PC-9 (cell line): ENCODE results near the gene HAAO. TPM values are rescaled to one million over a fixed set of nuclear protein-coding genes. Genes with fewer than 3 reads are reported as not detected.

Experiments used
- BruUV-seq: library from RNA; stranded (reverse); fragments of 400-500 nt; replicated peaks from 2 replicates; lab custom pipeline; 2021; lab: Mats Ljungman, UMichigan
- CTCF ChIA-PET: fragments of 300-600 bp; sonication (Branson Sonifier 250); formaldehyde crosslinking; loops from one replicate; lab custom pipeline; 2022; ENCODE audit warnings: antibody characterized with exemption; lab: Charles Lee
- POLR2A ChIA-PET: fragments of 300-600 bp; sonication (Branson Sonifier 250); formaldehyde crosslinking; loops from one replicate; lab custom pipeline; 2022; ENCODE audit warnings: antibody characterized with exemption; ENCODE audit not compliant: unreplicated experiment; lab: Charles Lee
- DNase-seq, 2 experiments: peaks; one replicate each; pipeline versions ENCODE4 v3.0.0 to v3.0.0-alpha.2; 2015 to 2022; ENCODE audit warnings: mixed read lengths in 1 of 2
- H2AFZ ChIP-seq: fragments of 200-600 bp; sonication (generic); 2 replicates; pipeline ENCODE4 v1.8.1; 2017; ENCODE audit warnings: antibody characterized with exemption
- H3F3A ChIP-seq: fragments of 200-600 bp; sonication (generic); 2 replicates; pipeline ENCODE4 v1.8.1; 2017; ENCODE audit warnings: antibody characterized with exemption, mild to moderate bottlenecking, low read depth; ENCODE audit not compliant: insufficient read depth
- H3K27ac ChIP-seq: fragments of 200-600 bp; sonication (generic); 2 replicates; pipeline ENCODE4 v1.6.1; 2016; ENCODE audit warnings: mixed run types
- H3K27me3 ChIP-seq: fragments of 200-600 bp; sonication (generic); 2 replicates; pipeline ENCODE4 v1.6.1; 2016; ENCODE audit warnings: low read depth, mixed run types; ENCODE audit not compliant: insufficient read depth
- H3K36me3 ChIP-seq: fragments of 200-600 bp; sonication (generic); 2 replicates; pipeline ENCODE4 v1.6.1; 2016; ENCODE audit warnings: low read depth, mixed run types
- H3K4me1 ChIP-seq: fragments of 200-600 bp; sonication (generic); replicated peaks from 2 replicates; pipeline ENCODE4 v1.6.1; 2016; ENCODE audit warnings: mixed run types; ENCODE audit not compliant: insufficient read depth
- H3K4me2 ChIP-seq: fragments of 200-600 bp; sonication (generic); 2 replicates; pipeline ENCODE4 v1.6.1; 2017; ENCODE audit warnings: mixed run types
- H3K4me3 ChIP-seq: fragments of 200-600 bp; sonication (generic); 2 replicates; pipeline ENCODE4 v1.6.1; 2016; ENCODE audit warnings: mixed run types
- H3K79me2 ChIP-seq: fragments of 200-600 bp; sonication (generic); 2 replicates; pipeline ENCODE4 v1.6.1; 2017; ENCODE audit warnings: low read depth, mixed run types
- H3K9me2 ChIP-seq: fragments of 200-600 bp; sonication (generic); 2 replicates; pipeline ENCODE4 v1.8.1; 2017; ENCODE audit warnings: mild to moderate bottlenecking; ENCODE audit not compliant: insufficient read depth
- H3K9me3 ChIP-seq: fragments of 200-600 bp; sonication (generic); 2 replicates; pipeline ENCODE4 v1.8.1; 2016; ENCODE audit warnings: low read depth; ENCODE audit not compliant: insufficient read depth
- H4K20me1 ChIP-seq: fragments of 200-600 bp; sonication (generic); 2 replicates; pipeline ENCODE4 v1.8.1; 2017; ENCODE audit not compliant: insufficient read depth
- CTCF ChIP-seq: fragments of 200-600 bp; sonication (generic); conservative IDR thresholded peaks from 2 replicates; pipeline ENCODE4 v1.6.1; 2017; ENCODE audit warnings: mixed run types, antibody characterized with exemption, mild to moderate bottlenecking, moderate library complexity
- EZH2 ChIP-seq: fragments of 200-600 bp; sonication (generic); IDR thresholded peaks from 2 replicates; pipeline ENCODE4 v1.8.0; 2017; ENCODE audit warnings: antibody characterized with exemption, low read depth
- intact Hi-C: fragments of 100-400 bp; cut with micrococcal nuclease; formaldehyde crosslinking; loops from one replicate; pipeline ENCODE4 v1.10.0; 2022; ENCODE audit not compliant: unreplicated experiment
- total RNA-seq: library from RNA; stranded (reverse); gene quantifications from 2 replicates; pipeline ENCODE4 v1.2.3, GENCODE V29; 2021

HAAO gene
- total RNA-seq, 1 experiment from 2014 or later, result not detected

- TF ChIP-seq EZH2, result no peak
- no peak for TF ChIP-seq CTCF
These were observed 37.0 kb downstream of the HAAO start for GRCh38 chr2:42755191-42755880.

GRCh38 chr2:42754776-42755140, 37.6 kb downstream of the HAAO start:
- no peak overlapping the region for H3K4me2 ChIP-seq
- TF ChIP-seq CTCF (no peak), EZH2 (no peak)
- H3K36me3 ChIP-seq, result no peaks in the 10 kb centered on the region
- no peaks in the 10 kb centered on the region for H3K9me3 ChIP-seq
- no peaks in the 10 kb centered on the region for H4K20me1 ChIP-seq
- H3K27me3 ChIP-seq, result no peaks in the 10 kb centered on the region
- H3K79me2 ChIP-seq, result no peaks in the 10 kb centered on the region
- H3K27ac ChIP-seq, result no peak overlapping the region
- H3K4me1 ChIP-seq, result no peaks in the 10 kb centered on the region
- no peak overlapping the region for H3K4me3 ChIP-seq
- no peak for DNase-seq
- intact Hi-C loops, result no loop called here
- H3F3A ChIP-seq, result no peaks in the 10 kb centered on the region; the same call in 1 of the 2 replicates
- POLR2A ChIA-PET, result interaction anchor here (0.6 kb wide), 1 partner anchor 597 kb away, joined by 4 read pairs; no protein-coding TSS in a partner anchor
- no TSS peak for BruUV-seq
- H2AFZ ChIP-seq, result no peak overlapping the region
- H3K9me2 ChIP-seq, result no peaks in the 10 kb centered on the region
- CTCF ChIA-PET, result interaction anchor here (0.6 to 0.8 kb wide), 2 partner anchors 110 to 898 kb away, joined by 3 to 6 read pairs; no protein-coding TSS in a partner anchor

More at GRCh38 chr2:42755191-42755880, 37.0 kb downstream of the HAAO start:
- H3K27me3 ChIP-seq, result no peaks in the 10 kb centered on the region
- ChIA-PET POLR2A (interaction anchor here (0.6 kb wide), 1 partner anchor 598 kb away, joined by 4 read pairs; no protein-coding TSS in a partner anchor), CTCF (interaction anchor here (0.6 kb wide), 1 partner anchor 110 kb away, joined by 6 read pairs; no protein-coding TSS in a partner anchor)
- H3K27ac ChIP-seq, result no peak overlapping the region
- H3K4me1 ChIP-seq, result no peaks in the 10 kb centered on the region
- no TSS peak for BruUV-seq
- no peak overlapping the region for H2AFZ ChIP-seq
- intact Hi-C loops, result no loop called here
- no peak for DNase-seq
- no peak overlapping the region for H3K4me2 ChIP-seq
- H4K20me1 ChIP-seq, result no peaks in the 10 kb centered on the region
- no peaks in the 10 kb centered on the region for H3K79me2 ChIP-seq
- H3K4me3 ChIP-seq, result no peak overlapping the region
- H3K9me2 ChIP-seq, result no peaks in the 10 kb centered on the region
- H3F3A ChIP-seq, result no peaks in the 10 kb centered on the region; the same call in 1 of the 2 replicates
- H3K36me3 ChIP-seq, result no peaks in the 10 kb centered on the region
- no peaks in the 10 kb centered on the region for H3K9me3 ChIP-seq

GRCh38 chr2:42754021-42754775, 38.2 kb downstream of the HAAO start:
- H3K9me3 ChIP-seq, result no peaks in the 10 kb centered on the region
- H3K4me2 ChIP-seq, result no peak overlapping the region
- intact Hi-C loops, result no loop called here
- no peaks in the 10 kb centered on the region for H3K36me3 ChIP-seq
- no peak for DNase-seq
- H3K9me2 ChIP-seq, result no peaks in the 10 kb centered on the region
- H2AFZ ChIP-seq, result no peak overlapping the region
- no peak overlapping the region for H3K4me3 ChIP-seq
- no peaks in the 10 kb centered on the region for H3K4me1 ChIP-seq
- no TSS peak for BruUV-seq
- TF ChIP-seq CTCF (no peak), EZH2 (no peak)
- no peak overlapping the region for H3K27ac ChIP-seq
- no peaks in the 10 kb centered on the region; the same call in 1 of the 2 replicates for H3F3A ChIP-seq
- H3K27me3 ChIP-seq, result no peaks in the 10 kb centered on the region
- ChIA-PET CTCF (interaction anchor here (0.6 to 0.8 kb wide), 2 partner anchors 109 to 897 kb away, joined by 3 to 6 read pairs; no protein-coding TSS in a partner anchor), POLR2A (no interaction called here)
- no peaks in the 10 kb centered on the region for H3K79me2 ChIP-seq
- H4K20me1 ChIP-seq, result no peaks in the 10 kb centered on the region
